H9 (cell line): ENCODE data around the gene CACNB4. TPM values are rescaled to one million over a fixed set of nuclear protein-coding genes. Genes with fewer than 3 reads are reported as not detected.

Experiments
- DNase-seq: peaks from one replicate; pipeline ENCODE4 v3.0.0-alpha.2; 2017
- H2AFZ ChIP-seq: one replicate; pipeline ENCODE4 v1.6.1; 2013; ENCODE audit warnings: mild to moderate bottlenecking, low read length, control low read depth, moderate library complexity
- H2AK5ac ChIP-seq: 2 replicates; pipeline ENCODE4 v1.6.1; 2013; ENCODE audit warnings: low read length, control low read depth, mixed read lengths; ENCODE audit not compliant: insufficient read length
- H2BK120ac ChIP-seq: one replicate; pipeline ENCODE4 v1.6.1; 2013; ENCODE audit warnings: low read depth, mild to moderate bottlenecking, low read length, control low read depth, inconsistent platforms; ENCODE audit not compliant: poor library complexity, severe bottlenecking
- H2BK12ac ChIP-seq: 2 replicates; pipeline ENCODE4 v1.6.1; 2013; ENCODE audit warnings: low read length, control low read depth, mixed read lengths, low read depth; ENCODE audit not compliant: insufficient read length
- H2BK15ac ChIP-seq: 2 replicates; pipeline ENCODE4 v1.6.1; 2013; ENCODE audit warnings: low read depth, low read length, control low read depth
- H2BK20ac ChIP-seq: one replicate; pipeline ENCODE4 v1.6.1; 2013; ENCODE audit warnings: low read depth, mild to moderate bottlenecking, low read length, control low read depth, inconsistent platforms; ENCODE audit not compliant: poor library complexity, severe bottlenecking
- H2BK5ac ChIP-seq: 2 replicates; pipeline ENCODE4 v1.6.1; 2013; ENCODE audit warnings: low read length, control low read depth, mixed read lengths; ENCODE audit not compliant: insufficient read length
- H3K14ac ChIP-seq: 2 replicates; pipeline ENCODE4 v1.6.1; 2013; ENCODE audit warnings: low read length, control low read depth; ENCODE audit not compliant: insufficient read depth
- H3K18ac ChIP-seq: 2 replicates; pipeline ENCODE4 v1.6.1; 2013; ENCODE audit warnings: low read depth, mild to moderate bottlenecking, mixed read lengths, low read length, control low read depth; ENCODE audit not compliant: insufficient read length
- H3K23ac ChIP-seq: 2 replicates; pipeline ENCODE4 v1.6.1; 2013; ENCODE audit warnings: low read length, control low read depth, mixed read lengths, low read depth; ENCODE audit not compliant: insufficient read length
- H3K23me2 ChIP-seq: 2 replicates; pipeline ENCODE4 v1.6.1; 2013; ENCODE audit warnings: low read depth, mild to moderate bottlenecking, mixed read lengths, low read length, control low read depth; ENCODE audit not compliant: insufficient read length, poor library complexity, severe bottlenecking
- H3K27ac ChIP-seq: 2 replicates; pipeline ENCODE4 v1.5.1; 2013; ENCODE audit warnings: low read length, control low read depth, mixed read lengths, low read depth; ENCODE audit not compliant: insufficient read length
- H3K27me3 ChIP-seq: 2 replicates; pipeline ENCODE4 v1.6.1; 2013; ENCODE audit warnings: low read length, control low read depth, inconsistent platforms; ENCODE audit not compliant: insufficient read depth
- H3K4ac ChIP-seq: 2 replicates; pipeline ENCODE4 v1.6.1; 2013; ENCODE audit warnings: low read depth, mild to moderate bottlenecking, control low read depth, inconsistent platforms, low read length, moderate library complexity
- H3K4me1 ChIP-seq: 2 replicates; pipeline ENCODE4 v1.6.1; 2013; ENCODE audit warnings: low read length, control low read depth, inconsistent platforms; ENCODE audit not compliant: insufficient read depth
- H3K4me2 ChIP-seq: 2 replicates; pipeline ENCODE4 v1.6.1; 2013; ENCODE audit warnings: low read length, control low read depth, mixed read lengths; ENCODE audit not compliant: insufficient read length, insufficient read depth
- H3K56ac ChIP-seq: 2 replicates; pipeline ENCODE4 v1.6.1; 2013; ENCODE audit warnings: low read depth, mild to moderate bottlenecking, mixed read lengths, low read length, control low read depth; ENCODE audit not compliant: insufficient read length
- H3K79me1 ChIP-seq: 2 replicates; pipeline ENCODE4 v1.6.1; 2013; ENCODE audit warnings: low read depth, mild to moderate bottlenecking, moderate library complexity, low read length, control low read depth, inconsistent platforms; ENCODE audit not compliant: insufficient read depth, poor library complexity, severe bottlenecking
- H3K79me2 ChIP-seq: 2 replicates; pipeline ENCODE4 v1.6.1; 2013; ENCODE audit warnings: low read length, control low read depth, inconsistent platforms; ENCODE audit not compliant: insufficient read depth
- H3K9ac ChIP-seq: 2 replicates; pipeline ENCODE4 v1.6.1; 2013; ENCODE audit warnings: low read length, control low read depth, mixed read lengths; ENCODE audit not compliant: insufficient read length; ENCODE audit errors: extremely low read depth
- H3K9me3 ChIP-seq: one replicate; pipeline ENCODE4 v1.6.1; 2013; ENCODE audit warnings: low read depth, low read length, inconsistent platforms; ENCODE audit not compliant: control insufficient read depth
- H3T11ph ChIP-seq: one replicate; pipeline ENCODE4 v1.6.1; 2013; ENCODE audit warnings: mild to moderate bottlenecking, low read length, control low read depth, inconsistent platforms
- H4K20me1 ChIP-seq: one replicate; pipeline ENCODE4 v1.6.1; 2013; ENCODE audit not compliant: control insufficient read depth, insufficient read length, insufficient read depth
- H4K5ac ChIP-seq: 2 replicates; pipeline ENCODE4 v1.6.1; 2013; ENCODE audit warnings: low read depth, mild to moderate bottlenecking, mixed read lengths, low read length, control low read depth; ENCODE audit not compliant: insufficient read length
- H4K8ac ChIP-seq: replicated peaks from 2 replicates; pipeline ENCODE4 v1.6.1; 2013; ENCODE audit warnings: low read length, control low read depth, mixed read lengths, low read depth; ENCODE audit not compliant: insufficient read length
- H4K91ac ChIP-seq: 2 replicates; pipeline ENCODE4 v1.6.1; 2013; ENCODE audit warnings: low read depth, mild to moderate bottlenecking, moderate library complexity, mixed read lengths, low read length, control low read depth; ENCODE audit not compliant: insufficient read length
- H3K27ac Mint-ChIP-seq, 3 experiments: 2 replicates in 2 of 3; 3 replicates in 1 of 3; pipeline ENCODE4 v1.8.0; 2020 to 2021; ENCODE audit warnings: mixed read lengths in 3 of 3, mild to moderate bottlenecking in 1 of 3, moderate library complexity in 1 of 3
- H3K27me3 Mint-ChIP-seq: 2 replicates; pipeline ENCODE4 v1.8.0; 2021; ENCODE audit warnings: low read depth, mild to moderate bottlenecking, moderate library complexity, mixed read lengths
- H3K36me3 Mint-ChIP-seq, 3 experiments: 2 replicates in 2 of 3; 3 replicates in 1 of 3; pipeline ENCODE4 v1.8.0; 2020 to 2021; ENCODE audit warnings: low read depth in 3 of 3, mixed read lengths in 3 of 3; ENCODE audit not compliant: insufficient read depth in 1 of 3
- H3K4me1 Mint-ChIP-seq, 2 experiments: 2 replicates each; pipeline ENCODE4 v1.8.0; 2020; ENCODE audit warnings: mixed read lengths in 2 of 2
- H3K4me3 Mint-ChIP-seq, 2 experiments: 2 replicates in 1 of 2; 3 replicates in 1 of 2; pipeline ENCODE4 v1.8.0; 2020 to 2021; ENCODE audit warnings: mild to moderate bottlenecking in 2 of 2, mixed read lengths in 2 of 2, moderate library complexity in 1 of 2
- H3K9me3 Mint-ChIP-seq, 2 experiments: 2 replicates in 1 of 2; 3 replicates in 1 of 2; pipeline ENCODE4 v1.8.0; 2020; ENCODE audit warnings: mild to moderate bottlenecking in 2 of 2, mixed read lengths in 2 of 2, moderate library complexity in 1 of 2
- CTCF ChIP-seq: fragments of 200-600 bp; sonication (generic); conservative IDR thresholded peaks from 3 replicates; pipeline ENCODE4 v1.8.0; 2021; ENCODE audit warnings: antibody characterized with exemption, mild to moderate bottlenecking
- WGBS: extraction: QIAGEN DNeasy Blood & Tissue Kit; methylation state at CpG from one replicate; pipeline ENCODE4 v1.1.7; 2013; ENCODE audit warnings: missing lambda C conversion rate, low lambda C conversion rate, mixed read lengths; ENCODE audit not compliant: insufficient read length; ENCODE audit errors: extremely low coverage; 5-methylcytosine and 5-hydroxymethylcytosine counted together
- total RNA-seq: library from RNA; stranded (reverse); gene quantifications from 2 replicates; pipeline ENCODE4 v1.2.1, GENCODE V29; 2021

Gene CACNB4
- total RNA-seq, 1 experiment from 2014 or later = 1.4 TPM

- Mint-ChIP-seq H3K27ac (no peak overlapping the region; a peak in 1 of 7 replicates), H3K4me3 (no peak overlapping the region), H3K27me3 (no peaks in the 10 kb centered on the region), H3K4me1 (peaks cover 0 to 2% of the 10 kb centered on the region in 2 experiments; a peak in 1 of 4 replicates), H3K9me3 (no peaks in the 10 kb centered on the region), H3K36me3 (peaks cover 24 to 29% (median 25%) of the 10 kb centered on the region in 3 experiments)
- no peak overlapping the region for H2BK5ac ChIP-seq
- DNase-seq = no peak
- no peaks in the 10 kb centered on the region for H4K20me1 ChIP-seq
- no peaks in the 10 kb centered on the region for H3K4me1 ChIP-seq
- H3K27ac ChIP-seq = no peak overlapping the region
- H3K79me1 ChIP-seq = peaks cover 3% of the 10 kb centered on the region
- H4K91ac ChIP-seq = no peak overlapping the region
- H2AFZ ChIP-seq = no peak overlapping the region
- H3K9ac ChIP-seq = no peak overlapping the region
- no peak overlapping the region for H3T11ph ChIP-seq
- H4K8ac ChIP-seq = no peak overlapping the region
- H3K27me3 ChIP-seq = no peaks in the 10 kb centered on the region
- peaks cover 20% of the 10 kb centered on the region; the same call in 1 of the 2 replicates for H3K79me2 ChIP-seq
- no peaks in the 10 kb centered on the region for H3K9me3 ChIP-seq
- TF ChIP-seq CTCF = no peak
- H3K4me2 ChIP-seq = no peak overlapping the region
- H3K23ac ChIP-seq = no peak overlapping the region
- no peak overlapping the region for H2BK20ac ChIP-seq
- no peak overlapping the region for H4K5ac ChIP-seq
- H3K23me2 ChIP-seq = no peaks in the 10 kb centered on the region
- no peak overlapping the region for H3K4ac ChIP-seq
- H3K18ac ChIP-seq = no peak overlapping the region
- H3K14ac ChIP-seq = no peak overlapping the region
- H3K56ac ChIP-seq = no peak overlapping the region
- no CpG with 5 or more reads among the region's 2 CpGs for WGBS
- no peak overlapping the region for H2BK12ac ChIP-seq
- no peak overlapping the region for H2BK15ac ChIP-seq
- no peak overlapping the region for H2AK5ac ChIP-seq
- no peak overlapping the region for H2BK120ac ChIP-seq
Observed at GRCh38 chr2:151816843-151817242, 282.0 kb downstream of the CACNB4 start.
